Fibroblast of villous mesenchyme (primary cell): ENCODE data around the gene NLRP14. TPM values are rescaled to one million over a fixed set of nuclear protein-coding genes. Genes with fewer than 3 reads are reported as not detected.

Experiments
- DNase-seq: peaks from one replicate; pipeline ENCODE4 v3.0.0-alpha.2; 2010; ENCODE audit warnings: low read depth
- H3K4me3 ChIP-seq: 2 replicates; pipeline ENCODE4 v1.5.1; 2011; ENCODE audit warnings: low read depth, mild to moderate bottlenecking, low read length
- CTCF ChIP-seq: IDR thresholded peaks from 2 replicates; pipeline ENCODE4 v1.5.1; 2012; ENCODE audit warnings: low read depth, mild to moderate bottlenecking, low read length; ENCODE audit not compliant: insufficient read depth
- total RNA-seq: library from RNA; depleted of rRNA; stranded (reverse); fragments of >200 nt; gene quantifications from 2 replicates; pipeline ENCODE4 v1.2.3, GENCODE V29; 2012

The NLRP14 gene
- total RNA-seq, 1 donor: under 0.01 TPM

GRCh38 chr11:7050191-7050590, 29.9 kb downstream of the NLRP14 start:
- H3K4me3 ChIP-seq: no peak overlapping the region
- DNase-seq: no peak
- no peak for TF ChIP-seq CTCF

- DNase-seq: no peak
- TF ChIP-seq CTCF: no peak
- no peak overlapping the region for H3K4me3 ChIP-seq
These were observed 36.7 kb downstream of the NLRP14 start for GRCh38 chr11:7056828-7057513.

DNA sequence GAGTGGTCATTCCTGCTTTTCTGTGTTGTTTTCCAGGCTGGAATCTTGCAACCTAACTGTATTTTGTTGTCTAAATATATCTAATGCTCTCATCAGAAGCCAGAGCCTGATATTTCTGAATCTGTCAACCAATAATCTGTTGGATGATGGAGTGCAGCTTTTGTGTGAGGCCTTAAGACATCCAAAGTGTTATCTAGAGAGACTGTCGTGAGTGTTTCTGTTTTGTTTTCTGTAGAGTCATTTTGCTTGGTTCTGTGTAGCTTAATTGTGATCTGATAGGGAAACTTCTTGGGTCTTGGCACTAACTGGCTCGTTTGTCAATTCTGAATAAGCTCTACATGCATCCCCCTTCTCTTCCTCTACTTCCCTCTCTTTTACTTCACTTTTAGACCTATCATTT, 37.4 kb downstream of the NLRP14 start:
- TF ChIP-seq CTCF: no peak
- no peak for DNase-seq
- H3K4me3 ChIP-seq: no peak overlapping the region

DNA sequence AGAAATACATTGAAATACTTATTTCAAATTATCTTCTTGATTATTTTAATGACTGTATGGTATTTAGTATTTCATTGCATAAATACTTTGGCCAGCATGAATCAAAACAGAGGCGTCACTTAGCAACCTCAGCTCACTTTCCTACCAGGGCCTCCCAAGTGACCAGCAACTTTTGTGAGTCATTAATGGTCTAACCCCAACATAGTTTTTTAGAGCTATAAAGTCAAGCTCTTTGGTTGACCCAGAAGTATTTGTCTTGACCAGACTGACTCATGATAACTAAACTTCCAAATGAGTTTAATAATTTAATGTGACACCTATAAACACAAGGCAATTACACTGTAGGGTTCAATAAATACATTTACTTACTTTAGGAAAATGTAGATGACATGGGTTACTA, 40.6 kb downstream of the NLRP14 start:
- DNase-seq: peak; percentile 68
- H3K4me3 ChIP-seq: no peak overlapping the region
- no peak for TF ChIP-seq CTCF

DNA sequence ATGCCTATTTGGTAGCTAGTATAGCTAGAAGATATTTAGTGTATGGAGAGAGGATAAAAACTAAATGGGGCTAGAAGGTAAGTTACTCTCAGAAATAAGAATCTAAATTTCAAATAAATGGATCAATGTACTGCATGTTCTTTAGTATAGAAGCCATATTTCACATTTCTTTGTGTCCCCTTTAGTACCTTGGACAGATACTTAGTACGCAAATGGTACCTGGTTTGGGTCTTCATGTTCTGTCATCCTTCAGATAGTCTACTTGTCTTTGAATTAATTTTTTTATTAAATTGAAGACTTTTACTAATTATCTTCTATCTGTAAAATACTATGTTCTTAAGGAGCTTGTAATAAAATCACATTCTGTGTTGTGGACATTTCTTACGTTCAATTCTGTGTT, 42.3 kb downstream of the NLRP14 start:
- TF ChIP-seq CTCF: no peak
- no peak overlapping the region for H3K4me3 ChIP-seq
- DNase-seq: no peak

DNA sequence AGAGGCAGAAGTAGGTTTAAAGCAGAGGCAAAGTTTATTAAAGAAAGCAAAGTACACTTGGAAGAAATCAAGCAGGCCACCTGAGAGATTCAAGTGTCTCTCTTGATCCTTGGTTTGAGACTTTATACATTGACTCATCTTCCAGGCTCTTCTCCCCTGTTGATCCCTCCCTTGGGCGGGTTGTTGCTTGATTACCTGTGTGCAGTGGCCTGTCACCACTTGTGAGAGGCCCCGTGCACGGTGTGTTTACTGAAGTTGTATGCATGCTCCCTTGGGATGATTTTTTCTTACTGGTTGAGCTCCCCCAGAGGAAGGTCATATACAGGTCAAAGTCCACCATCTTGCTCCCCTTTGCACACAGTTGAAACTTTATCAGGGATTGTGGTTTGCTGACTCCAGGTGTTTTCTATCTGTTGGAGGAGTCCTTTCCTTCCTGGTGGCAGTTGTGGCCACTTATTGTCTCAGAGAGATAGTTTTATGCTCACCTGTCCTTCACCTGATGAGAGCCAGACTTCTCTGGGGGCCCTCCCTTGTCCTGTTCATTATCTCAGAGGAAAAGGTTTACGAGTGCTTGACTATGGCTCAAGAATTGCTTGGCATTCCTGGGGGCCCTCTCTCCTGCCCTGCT, 52.2 kb downstream of the NLRP14 start:
- H3K4me3 ChIP-seq: no peak overlapping the region
- no peak for TF ChIP-seq CTCF
- DNase-seq: no peak
